Small intestine (tissue), 7 donors: ENCODE data around the gene PPDPF. TPM values are rescaled to one million over a fixed set of nuclear protein-coding genes. Genes with fewer than 3 reads are reported as not detected.

ENCODE experiments used
- DNase-seq, 2 donors: peaks; one replicate each; pipeline versions ENCODE4 v3.0.0 to v3.0.0-alpha.2; 2013
- FAIRE-seq: peaks from 2 replicates; lab custom pipeline; 2012; peaks lifted over from hg19 to GRCh38; lab: Jason Lieb, UNC
- H3K27ac ChIP-seq, 3 donors: one replicate each; pipeline ENCODE4 v1.5.1; 2013; ENCODE audit warnings: low read length in 2 of 3, mild to moderate bottlenecking in 2 of 3, control low read depth in 1 of 3, inconsistent platforms in 1 of 3, low read depth in 1 of 3, moderate library complexity in 1 of 3
- H3K27me3 ChIP-seq, 3 donors: one replicate each; pipeline ENCODE4 v1.6.1; 2013; ENCODE audit warnings: low read length in 3 of 3, inconsistent platforms in 1 of 3; ENCODE audit not compliant: control insufficient read depth in 3 of 3, insufficient read depth in 3 of 3
- H3K36me3 ChIP-seq, 3 donors: one replicate each; pipeline ENCODE4 v1.6.1; 2013; ENCODE audit warnings: low read length in 3 of 3, inconsistent platforms in 1 of 3, low read depth in 1 of 3, mild to moderate bottlenecking in 1 of 3, moderate library complexity in 1 of 3; ENCODE audit not compliant: control insufficient read depth in 3 of 3, insufficient read depth in 2 of 3
- H3K4me1 ChIP-seq, 3 donors: one replicate each; pipeline ENCODE4 v1.6.1; 2013; ENCODE audit warnings: low read length in 2 of 3, inconsistent platforms in 1 of 3, low read depth in 1 of 3, mild to moderate bottlenecking in 1 of 3, moderate library complexity in 1 of 3; ENCODE audit not compliant: control insufficient read depth in 3 of 3, insufficient read depth in 2 of 3
- H3K4me3 ChIP-seq, 3 donors: one replicate each; pipeline ENCODE4 v1.5.1; 2013; ENCODE audit warnings: low read length in 3 of 3, control low read depth in 1 of 3, inconsistent platforms in 1 of 3, low read depth in 1 of 3, mild to moderate bottlenecking in 1 of 3, moderate library complexity in 1 of 3
- H3K9me3 ChIP-seq, 2 donors: one replicate each; pipeline ENCODE4 v1.6.1; 2013; ENCODE audit warnings: low read depth in 1 of 2, low read length in 1 of 2; ENCODE audit not compliant: control insufficient read depth in 2 of 2, insufficient read depth in 1 of 2
- WGBS, 3 donors: extraction: QIAGEN DNeasy Blood & Tissue Kit; methylation state at CpG; one replicate each; pipeline ENCODE4 v1.1.7; 2013; 5-methylcytosine and 5-hydroxymethylcytosine counted together
- polyA plus RNA-seq, 4 donors: library from polyadenylated mRNA; stranded (reverse) in 3 of 4; unstranded in 1 of 4; fragments of 200-250 nt in 3 of 4; fragments of 120-200 nt in 1 of 4; gene quantifications; one replicate each; pipeline versions ENCODE4 v1.2.1 to v1.2.3, GENCODE V29; 2013
- donor health status: healthy with polysubstance abuse.
- donor health status: control.
- donor health status: control.
- donor health status: Bipolar disorder and iron deficiency.
- donor health status: healthy.

The PPDPF gene
- polyA plus RNA-seq, 4 donors, result 273 to 356 (median 295) TPM

DNA sequence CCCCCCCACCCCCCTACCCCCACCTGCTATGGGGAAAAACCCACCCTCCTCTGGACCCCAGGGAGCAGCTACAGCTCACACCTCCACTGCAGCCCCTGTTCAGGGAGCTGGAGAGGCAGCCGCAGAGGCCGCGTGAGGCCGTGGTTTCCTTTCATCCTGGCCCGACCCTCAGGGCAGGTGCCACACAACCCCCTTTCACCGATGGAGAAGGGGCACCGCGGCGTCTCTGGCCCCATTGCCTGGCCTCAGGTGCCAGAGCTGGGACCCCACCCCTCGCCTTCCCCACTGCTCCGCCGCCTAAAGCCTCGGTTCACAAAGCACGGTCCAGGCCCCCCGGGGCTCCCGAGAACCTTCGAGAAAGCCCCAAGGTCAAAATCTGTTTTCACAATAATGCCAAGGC, 36.3 kb upstream of the PPDPF start:
- Histone ChIP-seq H3K36me3 (no peaks in the 10 kb centered on the region), H3K27me3 (peaks cover 11 to 31% (median 16%) of the 10 kb centered on the region in 3 donors), H3K27ac (no peak overlapping the region), H3K4me3 (no peak overlapping the region), H3K4me1 (no peaks in the 10 kb centered on the region), H3K9me3 (peaks cover 0 to 4% of the 10 kb centered on the region in 2 donors)
- FAIRE-seq (no peak), DNase-seq (no peak)
- 59 to 64% (median 64%) methylated on average over 17 of the region's 17 CpGs for WGBS, 3 donors

DNA sequence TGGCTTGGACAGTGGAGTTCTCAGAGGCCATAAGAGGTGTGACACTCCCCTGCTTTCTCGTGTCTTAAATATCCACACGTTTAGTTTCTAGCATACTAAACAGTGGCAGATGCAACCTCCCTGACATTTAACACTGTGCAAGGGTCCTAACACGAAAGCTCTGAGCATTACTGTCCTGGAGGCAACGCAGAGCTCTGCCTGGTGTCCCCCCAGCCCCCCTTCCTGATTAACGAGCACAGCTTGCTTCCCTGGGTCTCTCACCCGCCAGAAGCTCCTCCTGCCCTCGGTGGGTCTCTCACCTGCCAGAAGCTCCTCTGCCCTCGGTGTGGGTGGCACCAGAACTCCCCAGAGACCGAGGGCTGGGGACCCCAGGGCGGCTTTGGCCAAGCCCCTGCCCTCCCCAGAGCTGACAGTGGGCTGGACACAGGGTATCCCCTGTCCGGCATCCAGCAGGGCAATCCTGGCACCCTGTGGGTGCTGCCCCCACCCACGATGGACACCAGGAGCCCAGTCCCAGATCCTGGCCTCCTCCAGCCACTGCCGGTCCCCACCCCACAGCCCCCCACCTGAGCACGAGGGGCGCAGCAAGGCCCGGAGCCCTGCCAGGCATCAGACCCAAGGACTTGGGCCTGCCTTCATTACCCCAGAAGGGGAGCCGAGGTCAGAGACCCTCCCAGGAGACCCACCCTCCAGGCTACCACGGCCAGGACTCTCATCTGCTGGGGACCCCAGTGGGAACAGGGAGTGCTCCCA, 35.7 kb upstream of the PPDPF start:
- Histone ChIP-seq H3K4me1 (no peaks in the 10 kb centered on the region), H3K9me3 (peaks cover 0 to 4% of the 10 kb centered on the region in 2 donors), H3K27ac (no peak overlapping the region), H3K36me3 (no peaks in the 10 kb centered on the region), H3K27me3 (peaks cover 11 to 27% (median 16%) of the 10 kb centered on the region in 3 donors), H3K4me3 (no peak overlapping the region)
- FAIRE-seq (no peak), DNase-seq (no peak)
- WGBS, 3 donors, result 48 to 63% (median 54%) methylated on average over 16 to 18 of the region's 18 CpGs

- no peak for FAIRE-seq
These were observed 34.2 kb upstream of the PPDPF start for GRCh38 chr20:63486300-63486855.

DNA sequence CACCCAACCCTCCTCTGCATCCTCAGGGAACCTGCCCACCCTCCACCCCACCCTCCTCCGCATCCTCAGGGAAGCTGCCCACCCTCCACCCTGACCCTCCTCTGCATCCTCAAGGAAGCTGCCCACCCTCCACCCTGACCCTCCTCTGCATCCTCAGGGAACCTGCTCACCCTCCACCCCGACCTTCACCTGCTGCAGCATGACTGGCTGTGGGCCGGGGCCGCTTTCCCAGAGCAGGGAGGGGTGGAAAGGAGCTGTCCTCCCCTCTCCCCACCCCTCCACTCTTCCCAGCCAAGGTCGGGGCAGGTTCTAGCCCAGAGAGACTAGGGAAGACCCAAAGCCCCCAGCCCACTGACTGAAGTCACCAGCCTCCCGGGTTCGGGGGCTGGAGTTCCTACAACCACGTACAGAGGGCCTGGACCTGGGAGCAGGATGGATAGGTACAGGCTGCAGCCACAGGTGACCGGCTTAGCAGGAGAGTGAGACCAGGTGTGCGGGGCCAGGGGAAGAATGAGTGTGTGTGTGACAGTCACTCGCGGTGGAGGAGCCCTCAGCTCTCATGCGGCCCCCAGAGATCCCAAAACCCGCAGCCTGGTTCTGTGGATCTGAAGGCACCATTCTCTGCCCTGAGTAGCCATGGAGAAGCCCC, 33.3 kb upstream of the PPDPF start:
- no peak for FAIRE-seq
- no peak overlapping the region for H3K27ac ChIP-seq
- H3K9me3 ChIP-seq, result peaks cover 0 to 4% of the 10 kb centered on the region in 2 donors
- peaks cover 11 to 22% (median 16%) of the 10 kb centered on the region in 3 donors for H3K27me3 ChIP-seq
- H3K4me1 ChIP-seq, result no peaks in the 10 kb centered on the region
- H3K4me3 ChIP-seq, result no peak overlapping the region
- no peak for DNase-seq
- H3K36me3 ChIP-seq, result no peaks in the 10 kb centered on the region
- WGBS, 3 donors, result 44 to 48% (median 47%) methylated on average over 14 of the region's 14 CpGs

More at GRCh38 chr20:63486300-63486855, 34.2 kb upstream of the PPDPF start:
- Histone ChIP-seq H3K36me3 (no peaks in the 10 kb centered on the region), H3K9me3 (peaks cover 0 to 4% of the 10 kb centered on the region in 2 donors), H3K27ac (no peak overlapping the region), H3K4me3 (no peak overlapping the region), H3K27me3 (peaks cover 11 to 27% (median 16%) of the 10 kb centered on the region in 3 donors), H3K4me1 (no peaks in the 10 kb centered on the region)
- whole genome bisulfite sequencing, 3 donors, result 89 to 90% (median 90%) methylated on average over 15 to 17 of the region's 17 CpGs
- DNase-seq, result no peak

DNA sequence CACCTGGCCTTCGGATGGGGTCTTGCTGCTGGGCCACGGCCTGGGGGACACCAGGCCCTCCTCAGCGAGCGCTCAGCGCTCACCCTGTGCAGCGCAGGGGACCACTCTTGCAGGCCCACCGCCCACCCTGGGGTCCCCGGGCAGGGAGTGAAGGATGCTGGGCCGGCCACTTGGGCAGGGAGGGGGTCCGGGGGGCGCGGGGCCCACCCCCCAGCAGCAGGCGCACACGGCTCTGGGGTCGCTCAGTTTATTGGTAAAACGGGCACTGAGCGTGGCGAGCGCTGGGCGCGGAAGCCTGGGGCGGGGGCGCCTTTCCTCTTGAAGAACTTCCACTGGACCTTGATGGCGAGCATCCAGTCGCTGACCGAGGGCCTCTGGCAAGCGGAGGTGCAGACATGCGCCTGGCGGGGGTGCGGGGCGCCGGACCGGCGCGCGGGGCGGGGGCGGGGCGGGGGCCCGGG, 32.8 kb upstream of the PPDPF start:
- 11 to 29% (median 28%) methylated on average over 20 to 39 of the region's 40 CpGs for WGBS, 3 donors
- H3K4me3 ChIP-seq, result no peak overlapping the region
- no peak for FAIRE-seq
- no peaks in the 10 kb centered on the region for H3K36me3 ChIP-seq
- peaks cover 0 to 4% of the 10 kb centered on the region in 2 donors for H3K9me3 ChIP-seq
- DNase-seq, result no peak
- H3K27me3 ChIP-seq, result peaks cover 8 to 19% (median 12%) of the 10 kb centered on the region in 3 donors
- no peak overlapping the region for H3K27ac ChIP-seq
- no peaks in the 10 kb centered on the region for H3K4me1 ChIP-seq

GRCh38 chr20:63488315-63489251, 32.0 kb upstream of the PPDPF start:
- FAIRE-seq, result no peak
- 14 to 37% (median 24%) methylated on average over 32 to 83 of the region's 83 CpGs for whole genome bisulfite sequencing, 3 donors
- Histone ChIP-seq H3K27me3 (peaks cover 8 to 19% (median 12%) of the 10 kb centered on the region in 3 donors), H3K4me3 (no peak overlapping the region), H3K9me3 (peaks cover 0 to 4% of the 10 kb centered on the region in 2 donors), H3K36me3 (no peaks in the 10 kb centered on the region), H3K27ac (no peak overlapping the region), H3K4me1 (no peaks in the 10 kb centered on the region)
- DNase-seq, result no peak

DNA sequence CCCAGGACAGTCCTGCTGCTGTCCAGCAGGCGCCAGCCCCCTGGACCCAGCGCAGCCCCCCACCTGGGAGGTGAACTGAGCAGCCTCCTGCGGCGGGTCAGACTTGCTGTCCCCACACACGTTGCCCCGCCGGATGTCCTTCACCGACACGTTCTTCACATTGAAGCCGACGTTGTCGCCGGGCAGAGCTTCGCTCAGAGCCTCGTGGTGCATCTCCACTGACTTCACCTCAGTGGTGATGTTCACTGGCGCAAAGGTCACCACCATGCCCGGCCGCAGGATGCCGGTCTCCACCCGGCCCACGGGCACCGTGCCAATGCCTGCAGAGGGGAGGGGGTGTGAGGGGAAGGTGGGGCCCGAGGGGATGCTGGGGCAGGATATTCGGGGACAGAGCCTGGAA, 30.1 kb upstream of the PPDPF start:
- FAIRE-seq, result no peak
- Histone ChIP-seq H3K27me3 (peaks cover 8 to 24% (median 12%) of the 10 kb centered on the region in 3 donors), H3K4me1 (no peaks in the 10 kb centered on the region), H3K9me3 (peaks cover 0 to 4% of the 10 kb centered on the region in 2 donors), H3K36me3 (no peaks in the 10 kb centered on the region), H3K27ac (no peak overlapping the region), H3K4me3 (no peak overlapping the region)
- DNase-seq, result no peak
- 67 to 73% (median 72%) methylated on average over 23 to 24 of the region's 24 CpGs for WGBS, 3 donors
